Colonic mucosa (tissue), 4 donors: ENCODE results near the gene MTARC1. TPM values are rescaled to one million over a fixed set of nuclear protein-coding genes. Genes with fewer than 3 reads are reported as not detected.

Source experiments
- DNase-seq: peaks from one replicate; pipeline ENCODE4 v3.0.0-alpha.2; 2020
- H3K27ac ChIP-seq: fragments of 200-600 bp; one replicate; pipeline ENCODE4 v1.8.0; 2021
- H3K27me3 ChIP-seq: fragments of 200-600 bp; one replicate; pipeline ENCODE4 v1.8.0; 2021
- H3K36me3 ChIP-seq: fragments of 200-600 bp; one replicate; pipeline ENCODE4 v1.8.0; 2021
- H3K4me1 ChIP-seq: fragments of 200-600 bp; one replicate; pipeline ENCODE4 v1.8.0; 2021; ENCODE audit warnings: mild to moderate bottlenecking
- H3K4me3 ChIP-seq: fragments of 200-600 bp; one replicate; pipeline ENCODE4 v1.8.0; 2021
- H3K9ac ChIP-seq, 2 donors: one replicate each; pipeline ENCODE4 v1.7.0; 2013; ENCODE audit warnings: control low read depth in 2 of 2, low read depth in 2 of 2, low read length in 2 of 2
- H3K9me3 ChIP-seq: fragments of 200-600 bp; one replicate; pipeline ENCODE4 v1.8.0; 2021
- intact Hi-C: fragments of 100-400 bp; cut with DNase I; formaldehyde crosslinking; loops from one replicate; pipeline ENCODE4 v1.14.1; 2022
- total RNA-seq, 2 donors: library from RNA; stranded (reverse); fragmentation: NEBNext Ultra II Directional in 1 of 2; extraction: Animal tissue kit (Norgen Biotek cat#: 25700) in 1 of 2; gene quantifications; one replicate each; pipeline ENCODE4 v1.2.1, GENCODE V29; 2021
- TF ChIP-seq, protein P1 (sequence below): fragments of 200-600 bp; IDR thresholded peaks from one replicate; pipeline ENCODE4 v1.8.0; 2022; ENCODE audit warnings: antibody characterized with exemption, mild to moderate bottlenecking
- donor health status: healthy.
- donor health status: DM: no; HTN: no; CAD: no.
- donor health status: DM: no; HTN: no; CAD: no.

Gene MTARC1
- total RNA-seq, 2 donors from 2014 or later = 33.6 to 37.0 TPM

DNA sequence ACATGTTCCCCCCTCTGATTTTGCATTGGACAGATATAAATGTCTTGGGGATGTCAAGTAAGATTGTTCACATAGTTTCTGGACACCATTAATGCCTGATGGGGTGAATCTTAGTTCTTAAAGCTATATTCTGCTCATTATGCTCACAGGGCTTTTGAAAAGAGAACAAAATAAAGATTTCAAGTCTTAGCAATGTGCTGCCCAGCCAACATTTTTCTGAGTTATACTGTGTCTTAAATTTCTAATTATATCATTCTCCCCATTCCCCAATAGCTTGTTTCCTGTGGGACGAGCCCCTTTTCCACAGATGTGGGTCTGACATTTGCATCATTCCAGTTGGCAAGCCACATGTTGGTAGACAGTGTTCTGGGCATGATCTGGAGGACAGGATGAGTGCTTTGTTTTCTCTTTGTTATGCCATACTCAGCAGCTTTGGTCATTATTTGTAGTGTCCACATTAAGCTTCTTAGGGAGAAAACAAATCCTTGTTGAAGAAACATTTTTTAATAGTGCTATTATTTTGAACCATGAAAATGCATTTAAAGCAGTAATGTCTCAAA is 32.8 kb downstream of the MTARC1 start:
- Histone ChIP-seq H3K27ac (peak overlapping the region; percentile 29), H3K4me3 (no peak overlapping the region), H3K27me3 (no peaks in the 10 kb centered on the region), H3K4me1 (no peaks in the 10 kb centered on the region), H3K9ac (no peak overlapping the region), H3K9me3 (no peaks in the 10 kb centered on the region), H3K36me3 (no peaks in the 10 kb centered on the region)
- no peak for DNase-seq
- intact Hi-C loops = loop anchor here (10.0 kb wide), 2 partner anchors 385 to 615 kb away; no protein-coding TSS in a partner anchor
- TF ChIP-seq, protein P1, sequence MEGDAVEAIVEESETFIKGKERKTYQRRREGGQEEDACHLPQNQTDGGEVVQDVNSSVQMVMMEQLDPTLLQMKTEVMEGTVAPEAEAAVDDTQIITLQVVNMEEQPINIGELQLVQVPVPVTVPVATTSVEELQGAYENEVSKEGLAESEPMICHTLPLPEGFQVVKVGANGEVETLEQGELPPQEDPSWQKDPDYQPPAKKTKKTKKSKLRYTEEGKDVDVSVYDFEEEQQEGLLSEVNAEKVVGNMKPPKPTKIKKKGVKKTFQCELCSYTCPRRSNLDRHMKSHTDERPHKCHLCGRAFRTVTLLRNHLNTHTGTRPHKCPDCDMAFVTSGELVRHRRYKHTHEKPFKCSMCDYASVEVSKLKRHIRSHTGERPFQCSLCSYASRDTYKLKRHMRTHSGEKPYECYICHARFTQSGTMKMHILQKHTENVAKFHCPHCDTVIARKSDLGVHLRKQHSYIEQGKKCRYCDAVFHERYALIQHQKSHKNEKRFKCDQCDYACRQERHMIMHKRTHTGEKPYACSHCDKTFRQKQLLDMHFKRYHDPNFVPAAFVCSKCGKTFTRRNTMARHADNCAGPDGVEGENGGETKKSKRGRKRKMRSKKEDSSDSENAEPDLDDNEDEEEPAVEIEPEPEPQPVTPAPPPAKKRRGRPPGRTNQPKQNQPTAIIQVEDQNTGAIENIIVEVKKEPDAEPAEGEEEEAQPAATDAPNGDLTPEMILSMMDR = no peak

DNA sequence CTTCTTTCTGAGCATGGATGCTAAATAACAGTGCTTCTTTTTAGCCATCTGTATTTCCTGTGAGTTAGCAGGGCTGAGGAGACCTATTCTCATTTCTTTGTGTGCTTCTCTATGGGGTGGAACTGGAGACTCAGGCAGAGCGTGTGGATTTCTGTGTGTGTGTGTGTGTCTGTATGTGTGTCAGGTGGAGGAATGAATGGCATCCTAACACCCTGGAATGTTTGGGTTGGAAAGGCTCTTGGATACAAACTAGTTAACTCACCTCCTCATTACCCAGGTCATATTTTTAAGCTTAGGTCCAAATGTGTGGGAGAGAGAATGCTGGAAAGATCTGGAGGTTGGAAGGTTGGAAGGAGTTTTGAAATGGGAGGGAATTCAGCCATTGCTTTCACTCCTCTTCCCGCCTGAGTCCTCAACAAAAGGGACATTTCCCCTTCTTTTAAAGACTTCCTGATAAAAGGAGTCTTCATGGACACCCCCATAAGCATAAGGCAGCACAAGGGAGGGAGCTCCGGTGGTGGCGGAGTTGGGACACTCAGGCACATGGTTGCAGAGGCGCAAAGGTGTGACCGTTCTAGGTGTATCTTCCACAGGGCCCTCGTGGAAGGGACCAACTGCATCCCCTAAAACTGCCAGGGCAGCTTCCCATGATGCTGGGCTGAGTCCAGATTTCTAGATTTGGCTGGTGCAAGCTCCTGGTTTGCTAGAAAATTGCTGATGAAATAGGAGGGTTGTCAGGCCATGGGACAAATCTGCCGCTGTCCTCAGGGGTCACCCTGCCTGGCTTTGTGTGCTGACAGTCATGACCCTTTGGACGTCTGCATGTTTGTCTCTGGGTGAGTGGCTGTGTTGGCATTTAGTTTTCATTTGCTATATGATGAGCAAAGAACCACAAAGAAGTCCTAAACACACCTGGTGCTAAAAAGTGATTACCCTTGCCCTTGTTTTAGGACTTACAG is 37.6 kb downstream of the MTARC1 start:
- Histone ChIP-seq H3K9ac (no peak overlapping the region), H3K27me3 (no peaks in the 10 kb centered on the region), H3K36me3 (no peaks in the 10 kb centered on the region), H3K27ac (no peak overlapping the region), H3K4me1 (no peaks in the 10 kb centered on the region), H3K9me3 (no peaks in the 10 kb centered on the region), H3K4me3 (no peak overlapping the region)
- intact Hi-C loops = no loop called here
- TF ChIP-seq, protein P1 = no peak
- no peak for DNase-seq

DNA sequence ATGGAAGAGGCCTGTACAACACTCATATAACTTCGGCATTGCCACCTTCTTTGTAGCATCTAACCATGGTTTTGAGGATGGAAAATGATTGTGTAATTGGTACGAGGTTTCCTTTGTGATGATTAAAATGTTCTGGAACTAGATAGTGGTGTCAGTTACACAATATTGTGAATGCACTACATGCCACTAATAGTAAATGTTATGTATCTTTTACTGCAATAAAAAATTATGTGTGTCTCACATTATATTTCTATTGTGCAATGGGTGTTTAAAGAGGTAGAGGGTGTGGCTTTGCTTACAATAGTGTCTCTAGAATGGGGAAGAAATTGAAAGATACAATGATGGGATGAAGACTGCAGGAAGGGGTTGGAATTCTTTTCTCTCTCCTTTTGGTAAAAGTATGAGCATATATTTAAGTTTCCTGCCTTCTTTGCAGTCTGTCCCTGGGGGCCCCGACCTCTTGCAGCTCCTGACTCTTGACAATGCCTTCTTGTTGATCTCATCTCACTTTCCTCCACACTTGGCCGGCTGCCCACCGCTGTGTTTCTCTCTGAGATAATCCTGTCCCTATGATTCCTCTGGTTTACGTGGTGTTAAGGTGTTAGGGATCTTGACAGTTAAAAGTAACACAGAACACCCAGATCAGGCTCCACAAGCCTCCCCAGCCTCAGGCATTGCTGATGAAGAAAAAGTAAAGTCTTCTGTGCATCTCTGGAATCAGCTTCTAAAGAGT is 39.3 kb downstream of the MTARC1 start:
- no peak for DNase-seq
- H3K27me3 ChIP-seq = no peaks in the 10 kb centered on the region
- no peak overlapping the region for H3K4me3 ChIP-seq
- no peaks in the 10 kb centered on the region for H3K4me1 ChIP-seq
- no peaks in the 10 kb centered on the region for H3K9me3 ChIP-seq
- TF ChIP-seq, protein P1 = no peak
- no peak overlapping the region for H3K9ac ChIP-seq
- H3K36me3 ChIP-seq = no peaks in the 10 kb centered on the region
- no peak overlapping the region for H3K27ac ChIP-seq
- intact Hi-C loops = no loop called here

DNA sequence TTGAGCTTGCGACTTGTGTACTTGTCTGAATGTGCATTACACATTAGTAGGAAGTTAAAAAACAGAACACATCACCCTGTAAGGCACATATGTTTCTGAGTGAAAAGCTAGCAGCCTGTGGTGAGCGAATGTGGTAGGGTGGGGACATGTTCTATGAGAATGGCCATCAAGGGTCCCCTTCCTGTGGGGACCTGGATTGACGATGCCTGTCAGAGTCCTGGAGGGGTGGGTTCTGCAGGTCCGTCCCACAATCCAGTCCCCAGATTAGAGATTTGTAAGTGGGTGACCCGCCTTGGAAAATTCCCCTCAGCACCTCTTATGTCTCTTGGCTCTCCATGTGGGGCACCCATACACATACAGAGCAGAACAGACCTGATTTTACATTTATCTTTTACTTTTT is 40.0 kb downstream of the MTARC1 start:
- H3K9me3 ChIP-seq = no peaks in the 10 kb centered on the region
- H3K36me3 ChIP-seq = no peaks in the 10 kb centered on the region
- no peak overlapping the region for H3K9ac ChIP-seq
- no peaks in the 10 kb centered on the region for H3K4me1 ChIP-seq
- TF ChIP-seq, protein P1 = no peak
- no peak for DNase-seq
- intact Hi-C loops = no loop called here
- H3K27ac ChIP-seq = no peak overlapping the region
- no peak overlapping the region for H3K4me3 ChIP-seq
- no peaks in the 10 kb centered on the region for H3K27me3 ChIP-seq

DNA sequence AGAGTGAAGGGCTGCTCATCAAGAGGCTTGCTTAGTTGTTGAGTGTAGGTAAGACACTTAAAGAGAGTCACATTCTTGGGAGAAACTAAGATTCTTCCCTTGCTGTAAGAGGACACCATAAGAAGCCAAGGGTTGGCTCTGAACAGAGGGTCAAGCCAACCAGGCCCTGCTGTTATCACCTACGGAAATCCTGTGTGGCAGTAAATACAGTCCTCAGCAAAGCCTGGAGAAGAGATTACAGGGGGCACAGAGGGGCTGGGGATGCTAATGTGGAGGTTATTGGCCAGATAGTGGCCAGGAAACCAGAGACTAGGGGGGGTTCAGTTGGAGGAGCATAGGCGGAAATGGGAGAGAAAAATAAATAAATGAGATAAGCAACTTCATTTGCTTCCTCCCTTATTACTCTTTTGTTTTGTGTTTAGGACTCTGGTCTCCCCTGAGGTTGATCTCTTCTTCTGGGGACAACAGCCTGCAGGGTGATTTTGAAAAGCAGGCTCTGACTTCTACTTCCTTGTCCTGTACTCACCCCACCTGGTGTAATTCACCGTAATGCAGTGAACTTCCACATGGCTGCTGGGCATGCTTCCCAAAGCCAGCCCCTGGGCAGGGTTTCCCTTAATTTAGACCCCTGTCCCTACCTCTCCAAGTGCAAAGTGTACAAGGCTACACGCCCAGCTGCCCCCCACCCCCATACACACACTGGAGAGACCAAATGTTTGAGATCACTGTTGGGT is 40.9 kb downstream of the MTARC1 start:
- Histone ChIP-seq H3K27ac (no peak overlapping the region), H3K36me3 (no peaks in the 10 kb centered on the region), H3K27me3 (no peaks in the 10 kb centered on the region), H3K4me1 (no peaks in the 10 kb centered on the region), H3K9me3 (no peaks in the 10 kb centered on the region), H3K4me3 (no peak overlapping the region), H3K9ac (no peak overlapping the region)
- intact Hi-C loops = no loop called here
- TF ChIP-seq, protein P1 = no peak
- no peak for DNase-seq
